NCI-H526 treated with DMSO at 0.1 percent for 48 hours (cell line): ENCODE measurements around the gene DYNLT1.
"Not testable (repeated sequence)": the region's sequence is repeated elsewhere in the genome, so short reads cannot be mapped to it uniquely, and the experiment has no call there.

Source experiments
- DNase-seq: peaks from one replicate; lab custom pipeline; 2025; lab: John Stamatoyannopoulos, UW

Gene DYNLT1

GRCh38 chr6:158644231-158645063 is at the start of gene DYNLT1:
Gene DYNLT1, minus strand, starts transcription at chr6:158644743. Its CDS starts 35 bp downstream, at chr6:158644708.
- DNase-seq = peak; percentile 95

DNA sequence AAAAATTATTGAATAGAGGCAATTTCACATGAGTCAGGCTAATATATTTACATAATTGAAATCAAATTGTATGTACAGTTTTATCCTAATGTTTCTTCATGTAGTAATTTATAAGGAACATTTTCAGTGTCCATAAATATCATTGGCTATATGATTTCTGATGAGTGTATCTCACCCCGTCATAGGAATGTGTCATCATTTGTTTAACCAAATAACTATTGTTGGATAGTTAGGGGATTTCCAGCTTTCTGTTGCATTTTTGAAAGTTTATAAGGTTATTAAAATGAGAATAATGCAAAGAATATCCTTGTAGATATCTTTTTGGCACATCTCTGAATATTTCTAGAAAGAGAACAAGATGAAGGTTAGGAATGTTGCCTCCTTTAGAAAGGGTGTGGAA is 44.3 kb upstream of the DYNLT1 start:
- DNase-seq = no peak

DNA sequence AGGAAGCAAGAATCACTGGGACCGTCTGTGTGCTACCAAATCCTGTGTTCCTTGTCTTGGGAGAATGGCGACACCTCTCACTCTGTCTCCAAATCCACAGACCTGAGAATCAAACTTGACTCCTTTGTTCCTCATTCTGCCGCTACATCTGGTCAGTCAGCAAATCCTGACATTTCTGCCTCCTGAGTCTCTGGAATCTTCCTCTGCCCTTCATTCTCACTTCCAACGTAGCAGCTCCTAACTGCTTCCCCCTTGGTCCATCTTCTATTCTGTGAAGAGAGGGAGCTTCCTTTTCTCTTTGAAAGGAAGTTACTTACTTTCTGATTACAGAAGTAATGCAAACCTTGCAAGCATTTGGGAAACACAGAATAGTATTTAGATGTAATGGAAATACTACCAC is 43.0 kb upstream of the DYNLT1 start:
- DNase-seq = no peak

- DNase-seq = no peak
These were observed 42.3 kb upstream of the DYNLT1 start for GRCh38 chr6:158686791-158687381.

- DNase-seq = peak; percentile 77
These were observed 41.8 kb upstream of the DYNLT1 start for GRCh38 chr6:158686311-158686710.

DNA sequence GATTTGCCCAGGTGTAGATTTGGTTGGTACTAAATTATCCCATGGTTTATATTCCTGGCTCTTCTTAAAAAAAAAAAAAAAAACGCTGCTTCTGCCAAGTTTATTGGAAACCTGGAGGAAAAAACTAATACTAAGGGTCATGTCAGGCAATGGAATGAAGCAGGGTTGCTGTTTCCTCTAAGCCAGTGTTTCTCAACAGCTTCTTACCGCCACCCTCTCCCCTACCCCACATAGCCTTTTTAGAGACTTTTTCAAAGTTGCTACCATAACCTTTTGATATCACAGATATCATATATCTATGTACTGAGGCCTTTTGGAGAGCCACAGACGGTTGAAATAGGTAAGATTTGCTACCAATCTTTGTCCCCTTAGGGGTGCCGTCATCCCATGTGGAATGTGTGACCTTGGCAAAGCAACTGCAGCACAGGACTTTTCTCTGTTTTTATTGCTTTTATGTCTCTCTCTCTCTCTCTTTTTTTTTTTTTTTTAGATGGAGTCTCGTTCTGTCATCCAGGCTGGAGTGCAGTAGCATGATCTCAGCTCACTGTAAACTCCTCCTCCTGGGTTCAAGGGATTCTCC is 40.3 kb upstream of the DYNLT1 start:
- no peak for DNase-seq

DNA sequence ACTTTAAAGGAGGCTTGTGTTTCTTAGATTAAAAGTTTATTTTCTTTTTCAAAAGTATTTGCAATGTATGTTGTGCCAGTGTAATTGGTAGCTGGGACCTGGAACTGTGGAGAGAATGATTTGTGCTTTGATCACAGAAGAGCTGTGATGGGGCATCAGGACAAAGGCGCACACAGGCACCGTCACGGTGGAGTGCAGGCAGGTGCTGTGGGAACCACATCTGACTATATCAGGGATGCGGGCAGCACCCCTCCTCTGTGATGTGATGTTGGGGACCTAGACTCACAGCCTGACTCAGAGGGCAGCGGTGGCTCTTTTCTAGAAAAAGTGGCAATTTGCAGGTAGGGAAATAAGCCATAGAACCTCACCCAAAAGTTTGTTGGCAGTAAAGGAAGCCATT is 39.8 kb upstream of the DYNLT1 start:
- DNase-seq = no peak

DNA sequence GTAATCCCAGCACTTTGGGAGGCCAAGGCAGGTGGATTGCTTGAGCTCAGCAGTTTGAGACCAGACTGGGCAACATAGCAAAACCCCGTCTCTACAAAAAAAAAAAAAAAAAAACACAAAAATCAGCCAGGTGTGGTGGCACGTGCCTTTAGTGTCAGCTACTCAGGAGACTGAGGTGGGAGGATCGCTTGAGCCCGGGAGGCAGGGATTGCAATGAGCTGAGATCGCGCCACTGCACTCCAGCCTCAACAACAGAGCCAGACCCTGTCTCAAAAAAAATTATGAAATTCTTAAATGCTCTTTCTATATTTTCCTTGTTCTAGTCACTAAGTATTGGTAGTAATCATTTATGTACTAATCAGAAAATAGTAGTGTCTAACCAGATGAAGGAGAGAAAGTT is 35.9 kb upstream of the DYNLT1 start:
- no peak for DNase-seq

GRCh38 chr6:158680015-158680414 is 35.5 kb upstream of the DYNLT1 start:
- no peak for DNase-seq

GRCh38 chr6:158677906-158678578 is 33.5 kb upstream of the DYNLT1 start:
- DNase-seq = no peak

DNA sequence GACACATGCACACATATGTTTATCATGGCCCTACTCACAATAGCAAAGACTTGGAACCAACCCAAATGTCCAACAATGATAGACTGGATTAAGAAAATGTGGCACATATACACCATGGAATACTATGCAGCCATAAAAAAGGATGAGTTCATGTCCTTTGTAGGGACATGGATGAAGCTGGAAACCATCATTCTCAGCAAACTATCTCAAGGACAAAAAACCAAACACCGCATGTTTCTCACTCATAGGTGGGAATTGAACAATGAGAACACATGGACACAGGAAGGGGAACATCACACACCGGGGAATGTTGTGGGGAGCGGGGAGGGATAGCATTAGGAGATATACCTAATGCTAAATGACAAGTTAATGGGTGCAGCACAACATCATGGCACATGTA is 32.6 kb upstream of the DYNLT1 start:
- DNase-seq = not testable (repeated sequence)

DNA sequence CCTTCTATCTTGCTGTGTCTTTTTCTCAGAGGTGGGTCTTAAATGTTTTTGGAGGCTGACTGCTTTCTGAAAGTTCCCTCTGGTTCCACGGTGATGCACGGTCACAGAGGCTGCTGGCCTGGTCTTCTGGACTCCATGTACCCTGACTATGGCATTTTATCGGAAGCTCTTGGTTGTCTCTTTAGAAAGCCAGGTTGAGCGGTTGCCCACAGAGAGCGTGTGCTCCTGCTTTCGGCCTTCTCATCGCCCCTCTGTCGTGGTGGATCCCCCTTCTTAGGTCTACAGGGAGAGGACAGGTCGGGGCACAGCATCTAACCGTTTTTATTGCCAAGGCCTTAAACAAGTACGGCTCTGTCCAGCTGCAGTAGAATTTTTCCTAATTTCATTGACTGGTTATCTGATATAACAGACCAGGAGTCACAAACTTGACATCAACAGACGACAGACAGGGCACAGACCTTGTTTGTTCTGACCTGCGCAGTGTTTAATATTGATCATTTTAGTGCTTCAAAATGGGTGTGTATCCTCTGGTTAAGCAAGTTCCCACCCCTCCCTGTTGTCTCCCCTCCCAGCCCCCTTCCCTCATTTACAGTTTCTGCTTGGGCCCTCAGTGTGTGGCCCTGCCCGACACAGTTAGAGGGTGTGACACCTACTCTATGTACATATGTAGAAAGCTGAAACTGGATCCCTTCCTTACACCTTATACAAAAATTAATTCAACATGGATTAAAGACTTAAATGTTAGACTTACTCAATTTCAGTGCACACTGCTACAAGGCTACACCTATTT is 30.0 kb upstream of the DYNLT1 start:
- no peak for DNase-seq

GRCh38 chr6:158672726-158673125 is 28.2 kb upstream of the DYNLT1 start:
- DNase-seq = no peak

- not testable (repeated sequence) for DNase-seq
These were observed 27.6 kb upstream of the DYNLT1 start for GRCh38 chr6:158672119-158672518.

DNA sequence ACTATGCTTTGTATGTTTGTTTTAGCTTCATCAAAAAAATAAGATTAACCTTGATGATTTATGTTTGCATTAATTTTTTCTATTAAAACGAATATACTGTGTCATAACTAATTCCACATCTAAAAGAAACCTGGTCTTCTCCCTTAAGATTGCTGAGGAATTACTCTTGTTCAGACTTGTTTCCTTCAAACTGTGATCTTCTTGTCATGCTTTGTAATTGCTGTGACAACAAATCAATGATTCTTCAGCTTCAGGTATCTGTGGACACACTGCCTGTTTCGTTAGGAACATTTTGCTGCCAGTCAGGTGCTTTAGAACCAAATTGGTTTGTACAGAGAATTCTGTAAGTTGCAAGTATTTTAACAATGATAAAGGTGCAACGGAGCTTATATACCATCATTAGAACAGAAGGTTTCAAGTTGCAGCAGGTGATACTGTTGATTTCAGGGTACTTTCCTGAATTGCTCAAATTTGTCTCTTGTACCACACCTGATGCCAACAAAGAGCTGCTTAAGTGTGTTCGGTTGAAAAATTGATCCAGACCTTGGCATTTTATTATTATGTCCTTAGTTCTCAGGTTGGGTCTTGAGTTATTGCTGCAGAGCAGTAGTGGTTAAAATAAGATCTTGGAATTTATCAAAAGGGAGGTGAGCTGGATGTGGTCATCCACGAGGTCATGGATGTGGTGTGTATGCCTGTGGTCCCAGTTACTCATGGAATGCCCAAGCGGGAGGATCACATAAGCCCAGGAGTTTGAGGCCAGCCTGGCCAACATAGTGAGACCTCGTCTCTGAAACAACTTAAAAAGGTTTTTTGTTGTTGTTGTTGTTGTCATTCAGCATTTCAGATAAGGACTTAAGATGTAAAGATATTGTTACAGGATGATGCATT is 24.8 kb upstream of the DYNLT1 start:
- DNase-seq = no peak

DNA sequence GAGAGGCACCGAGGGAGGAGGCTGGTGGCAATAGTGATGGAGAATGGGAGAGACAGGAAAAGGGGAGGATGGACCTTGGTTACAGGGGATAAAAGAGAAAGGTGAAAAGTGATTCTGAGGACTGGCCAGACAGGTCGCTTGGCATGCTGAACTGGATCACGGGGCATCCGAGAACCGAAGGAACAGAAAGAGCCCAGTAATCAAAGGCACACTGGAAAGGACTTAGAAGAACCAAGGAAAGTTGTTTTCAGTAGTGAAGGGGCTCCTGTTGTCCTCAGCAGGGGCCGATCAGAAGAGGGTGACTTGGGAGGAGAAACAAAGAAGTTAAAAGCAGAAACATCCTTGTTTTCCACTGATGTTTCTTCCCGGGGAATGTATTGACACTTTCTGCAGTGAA is 24.2 kb upstream of the DYNLT1 start:
- no peak for DNase-seq

DNA sequence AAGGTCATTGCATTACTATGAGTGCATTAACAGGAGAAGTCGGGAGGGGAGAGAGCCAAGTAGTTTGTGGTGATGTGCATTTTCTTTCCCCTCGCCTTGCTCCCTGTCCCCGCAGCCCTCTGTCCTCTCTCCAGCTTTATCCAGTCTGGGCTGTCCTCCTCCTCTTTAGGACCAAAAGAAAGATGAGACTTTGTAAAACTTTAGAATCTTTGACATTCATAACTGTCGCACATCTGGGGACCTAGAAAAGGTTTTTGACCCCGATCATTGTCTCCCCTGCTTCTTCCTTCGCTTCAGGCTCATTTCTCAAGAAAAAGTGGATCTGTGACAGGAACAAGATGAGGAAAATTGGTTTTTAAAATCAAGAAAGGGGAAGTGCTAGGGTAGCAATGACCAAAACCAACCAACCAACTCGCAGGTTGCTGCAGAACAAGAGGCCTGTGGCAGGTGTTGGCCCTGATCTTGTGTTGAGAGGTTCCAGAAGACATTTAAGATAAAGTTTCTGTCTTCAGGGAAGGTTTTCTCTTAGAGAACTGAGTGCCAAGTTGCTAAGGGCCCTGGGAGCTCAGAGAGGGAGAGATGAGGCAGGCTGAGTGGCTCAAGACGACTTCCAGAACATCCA is 22.9 kb upstream of the DYNLT1 start:
- DNase-seq = no peak

DNA sequence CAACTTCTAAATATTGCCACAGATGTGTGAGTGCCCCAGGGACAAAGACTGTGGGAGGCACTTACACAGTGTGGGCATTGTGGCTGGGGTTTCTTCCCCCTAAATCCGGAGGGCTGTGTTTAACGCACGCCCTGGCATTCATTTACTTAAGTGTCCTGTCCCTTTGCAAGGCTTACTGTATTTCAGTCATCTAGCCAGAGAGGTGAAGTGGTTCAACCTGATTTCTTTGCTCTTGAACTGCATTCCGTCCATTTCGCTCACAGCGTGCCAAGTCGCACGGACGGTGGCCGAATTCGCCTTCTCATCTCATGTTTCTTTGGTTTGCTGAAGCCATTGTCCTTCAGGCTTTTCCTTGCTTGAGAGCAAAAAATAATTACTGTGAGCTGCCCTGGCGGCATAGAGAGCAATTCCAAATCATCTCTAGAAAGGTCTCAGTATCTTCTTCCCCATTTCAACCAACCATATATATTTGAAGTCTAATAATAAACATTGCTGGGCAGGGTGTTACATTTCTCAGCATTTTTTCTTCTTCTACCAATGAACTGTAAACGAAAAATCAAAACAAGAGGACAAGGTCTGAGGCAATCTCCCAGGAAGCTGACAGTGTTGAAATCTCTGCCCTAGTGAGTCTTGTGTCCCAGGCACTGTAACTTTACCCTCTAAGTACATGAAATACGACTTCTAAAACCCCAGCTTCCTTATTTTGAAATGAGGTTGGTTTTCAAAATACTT is 22.3 kb upstream of the DYNLT1 start:
- no peak for DNase-seq

DNA sequence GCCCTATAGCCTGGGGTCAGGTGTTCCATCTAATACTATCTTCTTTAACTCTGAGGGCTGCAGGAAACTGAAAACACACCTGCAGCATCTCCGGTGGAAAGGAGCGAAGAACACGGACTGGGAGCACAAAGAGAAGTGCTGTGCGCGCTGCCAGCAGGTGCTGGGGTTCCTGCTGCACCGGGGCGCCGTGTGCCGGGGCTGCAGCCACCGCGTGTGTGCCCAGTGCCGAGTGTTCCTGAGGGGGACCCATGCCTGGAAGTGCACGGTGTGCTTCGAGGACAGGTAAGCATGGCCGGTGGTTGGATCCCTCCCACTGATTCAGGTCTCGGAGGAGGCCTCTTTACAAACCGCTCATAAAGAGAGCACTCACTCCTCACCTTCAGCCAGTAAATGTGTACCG is 20.8 kb upstream of the DYNLT1 start:
- DNase-seq = no peak
